A549 (cell line): Measurements from ENCODE around the gene GSTO2. TPM values are rescaled to one million over a fixed set of nuclear protein-coding genes. Genes with fewer than 3 reads are reported as not detected.

ENCODE experiments used
- ATAC-seq, 2 experiments: fragments of 200-7000 bp in 1 of 2; fragments of >200 bp in 1 of 2; cut with Nextera tagmentation in 1 of 2; cut with Tn5 transposase in 1 of 2; 3 replicates each; pipeline versions ENCODE4 v1.8.0 to v1.9.1; 2018 to 2020; ENCODE audit warnings: mild to moderate bottlenecking in 1 of 2, moderate library complexity in 1 of 2
- CTCF ChIA-PET: fragments of 300-600 bp; sonication (Branson Sonifier 250); formaldehyde crosslinking; extraction: SDS; loops from one replicate; lab custom pipeline; 2021; ENCODE audit warnings: antibody characterized with exemption, inconsistent platforms; lab: Yijun Ruan, JAX
- POLR2A ChIA-PET: fragments of 350-600 bp; formaldehyde crosslinking; extraction: SDS; loops from one replicate; lab custom pipeline; 2021; ENCODE audit warnings: antibody characterized with exemption, inconsistent platforms; lab: Yijun Ruan, JAX
- DNase-seq, 2 experiments: peaks; one replicate each; pipeline versions ENCODE4 v3.0.0 to v3.0.0-alpha.2; 2011 to 2016; ENCODE audit warnings: low read depth in 1 of 2, low spot score in 1 of 2
- FAIRE-seq: peaks from 2 replicates; lab custom pipeline; 2011; peaks lifted over from hg19 to GRCh38; lab: Jason Lieb, UNC
- H3K27ac ChIP-seq, 2 experiments: fragments of >200 bp; sonication (Bioruptor Twin); formaldehyde crosslinking; 3 replicates each; pipeline ENCODE4 v1.5.1; 2016 to 2017
- H3K4me1 ChIP-seq: fragments of >200 bp; sonication (Bioruptor Twin); formaldehyde crosslinking; 3 replicates; pipeline ENCODE4 v1.6.1; 2016
- H3K4me2 ChIP-seq: fragments of >200 bp; sonication (Bioruptor Twin); formaldehyde crosslinking; 3 replicates; pipeline ENCODE4 v1.6.1; 2016
- H3K4me3 ChIP-seq: fragments of >200 bp; sonication (Bioruptor Twin); formaldehyde crosslinking; 3 replicates; pipeline ENCODE4 v1.5.1; 2016
- H3K9me3 ChIP-seq: fragments of >200 bp; sonication (Bioruptor Twin); formaldehyde crosslinking; 3 replicates; pipeline ENCODE4 v1.6.1; 2016
- ATOH8 ChIP-seq: fragments of 250-450 bp; sonication (Bioruptor Pico); IDR thresholded peaks from 2 replicates; pipeline ENCODE4 v1.5.0; 2020; ENCODE audit warnings: low read depth, mild to moderate bottlenecking, moderate library complexity
- CBX2 ChIP-seq: fragments of 200-600 bp; sonication (generic); IDR thresholded peaks from 2 replicates; pipeline ENCODE4 v1.6.1; 2016; ENCODE audit warnings: low read depth, mild to moderate bottlenecking, borderline replicate concordance
- CBX8 ChIP-seq: fragments of 200-600 bp; sonication (generic); IDR thresholded peaks from 2 replicates; pipeline ENCODE4 v1.6.1; 2016
- CEBPB ChIP-seq, 2 experiments: fragments of >200 bp in 1 of 2; sonication (Bioruptor Twin) in 1 of 2; formaldehyde crosslinking in 1 of 2; IDR thresholded peaks; 2 replicates each; pipeline ENCODE4 v1.6.1; 2012 to 2016
- EHF ChIP-seq: fragments of 250-450 bp; sonication (Bioruptor Pico); IDR thresholded peaks from 2 replicates; pipeline ENCODE4 v1.5.0; 2020; ENCODE audit warnings: mild to moderate bottlenecking
- EP300 ChIP-seq, 2 experiments: fragments of >200 bp; sonication (Bioruptor Twin); formaldehyde crosslinking; IDR thresholded peaks; 2 replicates in 1 of 2; 3 replicates in 1 of 2; pipeline ENCODE4 v1.6.1; 2016 to 2017
- ESRRA ChIP-seq: fragments of 150-350 bp; IDR thresholded peaks from 2 replicates; pipeline ENCODE4 v1.6.1; 2014; ENCODE audit warnings: mild to moderate bottlenecking, low read length, borderline replicate concordance
- FOSL2 ChIP-seq, 2 experiments: fragments of 450-650 bp in 1 of 2; fragments of >200 bp in 1 of 2; sonication (Bioruptor Twin) in 1 of 2; formaldehyde crosslinking; IDR thresholded peaks; 2 replicates each; pipeline versions ENCODE4 v1.5.0 to v1.6.1; 2016 to 2020; ENCODE audit warnings: mild to moderate bottlenecking in 1 of 2, moderate library complexity in 1 of 2
- HES2 ChIP-seq: fragments of >200 bp; sonication (Bioruptor Twin); formaldehyde crosslinking; IDR thresholded peaks from 2 replicates; pipeline ENCODE4 v1.6.1; 2016
- HEYL ChIP-seq: fragments of 250-450 bp; sonication (Bioruptor Pico); IDR thresholded peaks from 2 replicates; pipeline ENCODE4 v1.8.0; 2021; ENCODE audit warnings: mild to moderate bottlenecking, moderate library complexity
- HOXA7 ChIP-seq: fragments of 250-450 bp; sonication (Bioruptor Pico); IDR thresholded peaks from 2 replicates; pipeline ENCODE4 v1.5.0; 2020; ENCODE audit warnings: mild to moderate bottlenecking, moderate library complexity
- HOXB13 ChIP-seq: fragments of 250-450 bp; sonication (Bioruptor Pico); IDR thresholded peaks from 2 replicates; pipeline ENCODE4 v1.5.0; 2020; ENCODE audit warnings: low read depth, mild to moderate bottlenecking, moderate library complexity
- HOXB5 ChIP-seq: fragments of 250-450 bp; sonication (Bioruptor Pico); IDR thresholded peaks from 2 replicates; pipeline ENCODE4 v1.5.0; 2020; ENCODE audit warnings: mild to moderate bottlenecking, moderate library complexity
- MAFK ChIP-seq: fragments of 450-650 bp; IDR thresholded peaks from 2 replicates; pipeline ENCODE4 v1.6.1; 2014; ENCODE audit not compliant: partially characterized antibody
- MAZ ChIP-seq: fragments of 150-350 bp; IDR thresholded peaks from 2 replicates; pipeline ENCODE4 v1.6.1; 2014; ENCODE audit warnings: antibody characterized with exemption, low read depth, low read length, borderline replicate concordance
- MYC ChIP-seq: IDR thresholded peaks from 2 replicates; pipeline ENCODE4 v1.6.1; 2012; ENCODE audit warnings: mild to moderate bottlenecking, inconsistent platforms, low read length, improper control_type of control experiment, borderline replicate concordance
- NFE2L2 ChIP-seq: fragments of 150-350 bp; conservative IDR thresholded peaks from 2 replicates; pipeline ENCODE4 v1.6.1; 2014; ENCODE audit warnings: low read length
- NPAS2 ChIP-seq: fragments of 250-450 bp; sonication (Bioruptor Pico); IDR thresholded peaks from 2 replicates; pipeline ENCODE4 v1.8.0; 2022; ENCODE audit warnings: mild to moderate bottlenecking, moderate library complexity, borderline replicate concordance
- NR3C1 ChIP-seq: fragments of >200 bp; sonication (Bioruptor Twin); formaldehyde crosslinking; IDR thresholded peaks from 3 replicates; pipeline ENCODE4 v1.6.1; 2017
- POLR2A ChIP-seq: IDR thresholded peaks from 2 replicates; pipeline ENCODE4 v1.6.1; 2012; ENCODE audit warnings: mild to moderate bottlenecking, low read length
- POLR2AphosphoS2 ChIP-seq: conservative IDR thresholded peaks from 2 replicates; pipeline ENCODE4 v1.6.1; 2012; ENCODE audit warnings: low read length, improper control_type of control experiment, inconsistent platforms
- RAD21 ChIP-seq, 2 experiments: fragments of >200 bp in 1 of 2; sonication (Bioruptor Twin) in 1 of 2; formaldehyde crosslinking in 1 of 2; IDR thresholded peaks in 1 of 2; conservative IDR thresholded peaks in 1 of 2; 2 replicates in 1 of 2; 3 replicates in 1 of 2; pipeline ENCODE4 v1.6.1; 2012 to 2018; ENCODE audit warnings: inconsistent platforms in 1 of 2
- RARB ChIP-seq: fragments of 250-450 bp; sonication (Bioruptor Pico); IDR thresholded peaks from 2 replicates; pipeline ENCODE4 v1.8.0; 2021; ENCODE audit warnings: mild to moderate bottlenecking, moderate library complexity
- RCOR1 ChIP-seq: fragments of 150-350 bp; IDR thresholded peaks from 2 replicates; pipeline ENCODE4 v1.6.1; 2014; ENCODE audit warnings: antibody characterized with exemption, low read length, low read depth
- REST ChIP-seq: fragments of 200-600 bp; sonication (generic); IDR thresholded peaks from 2 replicates; pipeline ENCODE4 v1.6.1; 2016; ENCODE audit warnings: antibody characterized with exemption, mild to moderate bottlenecking, moderate library complexity
- SMC3 ChIP-seq: fragments of >200 bp; sonication (Bioruptor Twin); formaldehyde crosslinking; IDR thresholded peaks from 3 replicates; pipeline ENCODE4 v1.6.1; 2018; ENCODE audit warnings: inconsistent platforms
- SREBF2 ChIP-seq: fragments of 450-650 bp; IDR thresholded peaks from 2 replicates; pipeline ENCODE4 v1.6.1; 2014; ENCODE audit warnings: mild to moderate bottlenecking, moderate library complexity
- TP53 ChIP-seq: fragments of 250-450 bp; sonication (Bioruptor Pico); IDR thresholded peaks from 2 replicates; pipeline ENCODE4 v1.5.0; 2021; ENCODE audit warnings: mild to moderate bottlenecking, moderate library complexity
- WGBS: methylation state at CpG from one replicate; pipeline ENCODE4 v1.1.6; 2017; ENCODE audit errors: missing lambda C conversion rate; 5-methylcytosine and 5-hydroxymethylcytosine counted together
- polyA plus RNA-seq, 4 experiments: library from polyadenylated mRNA; depleted of rRNA in 3 of 4; stranded (reverse); fragments of >200 nt; fragmentation: RNase III in 1 of 4; extraction: RNeasy Plus Mini Kit Qiagen cat#74134 plus additional on column Dnase treatment in 1 of 4; gene quantifications; 2 replicates in 3 of 4; 3 replicates in 1 of 4; pipeline ENCODE4 v1.2.3, GENCODE V29; 2011 to 2017

GSTO2 gene
- polyA plus RNA-seq, 2 of the 4 experiments (the other 2 are of a cell fraction) = 1.3 to 5.7 TPM

- Histone ChIP-seq H3K9me3 (no peaks in the 10 kb centered on the region), H3K4me2 (no peak overlapping the region), H3K27ac (0 out of 6 replicates have a peak overlapping the region, but pooled peaks of 1 of the 2 experiments have one; percentile 17), H3K4me3 (no peak overlapping the region), H3K4me1 (peaks cover 30% of the 10 kb centered on the region)
- 82% methylated on average over 7 of the region's 7 CpGs for WGBS
- TF ChIP-seq POLR2A (no peak), NPAS2 (no peak), CEBPB (IDR thresholded peaks at IDR 0.05) (no peak), ESRRA (no peak), MYC (no peak), SMC3 (no peak), HEYL (CRISPR knock-in tag) (no peak), TP53 (CRISPR knock-in tag) (no peak), RAD21 (conservative IDR thresholded peaks at IDR 0.05 in 1 of 2, IDR thresholded peaks at IDR 0.05 in 1 of 2) (no peak), POLR2AphosphoS2 (no peak), HOXB5 (CRISPR knock-in tag) (no peak)
- 0 out of 6 replicates have a peak, but pooled peaks of 1 of the 2 experiments have one; percentile 10 for ATAC-seq
- ChIA-PET POLR2A (interaction anchor here (0.6 to 1.1 kb wide), 2 partner anchors 11 to 196 kb away, joined by 3 read pairs; partner anchors contain the start of gene SFR1), CTCF (interaction anchor here (1.1 to 17.2 kb wide), 3 partner anchors 13 to 31 kb away, joined by 5 to 267 read pairs (median 66); no protein-coding TSS in a partner anchor)
- DNase-seq = no peak
- no peak for FAIRE-seq
These were observed 48.8 kb downstream of the GSTO2 start for GRCh38 chr10:104317726-104318299.

GRCh38 chr10:104318326-104318725, 49.3 kb downstream of the GSTO2 start:
- no peak overlapping the region for H3K4me2 ChIP-seq
- ATAC-seq (no peak), DNase-seq (no peak), FAIRE-seq (no peak)
- no peaks in the 10 kb centered on the region for H3K9me3 ChIP-seq
- TF ChIP-seq HES2 = no peak
- H3K27ac ChIP-seq = no peak overlapping the region; a peak in 1 of 6 replicates
- H3K4me1 ChIP-seq = peaks cover 30% of the 10 kb centered on the region
- POLR2A ChIA-PET = no interaction called here
- 94% methylated on average over 5 of the region's 5 CpGs for WGBS
- H3K4me3 ChIP-seq = no peak overlapping the region
- CTCF ChIA-PET = interaction anchor here (1.1 to 17.2 kb wide), 4 partner anchors 13 to 35 kb away, joined by 4 to 267 read pairs (median 36); partner anchors contain the start of gene CFAP58

- 93% methylated on average over 19 of the region's 19 CpGs for WGBS
- no peak for ATAC-seq
- Histone ChIP-seq H3K4me1 (peaks cover 30% of the 10 kb centered on the region), H3K4me3 (no peak overlapping the region), H3K27ac (peak overlapping the region; percentile 22 to 45; a peak in 2 of 6 replicates), H3K9me3 (no peaks in the 10 kb centered on the region), H3K4me2 (no peak overlapping the region)
- TF ChIP-seq NFE2L2 = no peak
- TF ChIP-seq SREBF2 = no peak
- no peak for TF ChIP-seq HOXB13
- TF ChIP-seq REST = no peak
- TF ChIP-seq NR3C1 = no peak
- TF ChIP-seq RCOR1 = no peak
- TF ChIP-seq FOSL2 (IDR thresholded peaks at IDR 0.05) = no peak
- no peak for TF ChIP-seq FOSL2 (CRISPR knock-in tag; IDR thresholded peaks at IDR 0.05)
- no peak for TF ChIP-seq HOXB5 (CRISPR knock-in tag)
- TF ChIP-seq ATOH8 = no peak
- no peak for TF ChIP-seq EP300 (IDR thresholded peaks at IDR 0.05)
- no peak for TF ChIP-seq CEBPB (IDR thresholded peaks at IDR 0.05)
- TF ChIP-seq EHF (CRISPR knock-in tag) = no peak
- no peak for TF ChIP-seq CBX2
- no peak for TF ChIP-seq MAFK
- TF ChIP-seq HOXA7 (CRISPR knock-in tag) = no peak
- TF ChIP-seq SMC3 = no peak
- TF ChIP-seq RARB (CRISPR knock-in tag) = no peak
- no peak for TF ChIP-seq CBX8
- TF ChIP-seq MAZ = no peak
- ChIA-PET CTCF (interaction anchor here (1.5 to 17.2 kb wide), 3 partner anchors 14 to 34 kb away, joined by 4 to 267 read pairs (median 66); partner anchors contain the start of gene CFAP58), POLR2A (no interaction called here)
- no peak for FAIRE-seq
- no peak for DNase-seq
These were observed 50.1 kb downstream of the GSTO2 start for GRCh38 chr10:104318810-104319741.
